AG09309 (cell line): ENCODE measurements around the gene TACR2.
"Not testable (repeated sequence)": the region's sequence is repeated elsewhere in the genome, so short reads cannot be mapped to it uniquely, and the experiment has no call there.

Experiments used
- DNase-seq: peaks from one replicate; pipeline ENCODE4 v3.0.0-alpha.2; 2010; ENCODE audit warnings: low read depth
- H3K4me3 ChIP-seq: 2 replicates; pipeline ENCODE4 v1.5.1; 2011; ENCODE audit warnings: mild to moderate bottlenecking, low read depth, low read length, moderate library complexity; ENCODE audit not compliant: control insufficient read depth
- TF ChIP-seq, protein P1 (sequence below): IDR thresholded peaks from 2 replicates; pipeline ENCODE4 v1.5.1; 2011; ENCODE audit warnings: mild to moderate bottlenecking, low read depth, low read length, inconsistent platforms; ENCODE audit not compliant: insufficient read depth, control insufficient read depth; ENCODE audit errors: missing control alignments

TACR2 gene

DNA sequence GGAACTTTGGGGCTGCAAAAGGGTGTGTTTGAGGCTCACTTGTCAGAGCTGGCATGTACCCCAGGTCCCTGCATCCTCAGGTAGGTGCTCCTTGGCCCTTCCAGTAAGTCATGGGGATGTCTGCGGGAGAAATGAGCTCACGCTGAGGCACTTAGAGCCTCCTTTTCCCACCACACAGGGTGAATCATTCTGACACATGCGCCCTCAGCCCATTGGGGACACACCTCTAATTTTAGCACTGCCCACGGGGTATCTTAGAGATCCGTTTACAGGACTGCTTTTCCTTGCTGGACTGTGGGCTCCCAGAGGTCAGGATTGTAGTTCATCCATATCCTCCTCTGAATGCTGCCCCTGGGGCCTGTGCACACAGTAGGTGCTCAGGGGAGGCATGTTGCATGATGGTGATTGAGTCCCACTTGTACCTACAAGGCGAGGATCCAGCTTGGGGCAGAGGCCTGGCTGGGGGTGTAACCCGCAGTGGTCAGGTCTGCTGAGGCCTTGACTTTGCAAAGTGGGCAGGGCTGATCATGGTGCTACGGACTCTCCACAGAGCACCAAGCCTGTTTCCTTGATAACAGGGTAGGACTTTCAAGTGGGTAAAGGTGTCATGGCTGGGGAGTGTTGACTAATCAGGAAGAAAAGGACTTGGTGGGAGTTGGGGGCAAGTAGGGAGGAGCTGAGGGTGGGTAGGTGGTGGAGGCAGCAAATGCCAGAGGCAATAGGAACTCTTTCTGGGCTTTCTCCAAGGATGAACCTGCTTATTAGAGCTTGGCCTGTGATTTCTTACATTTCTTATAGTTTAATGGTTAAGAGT, 40.4 kb upstream of the TACR2 start:
- TF ChIP-seq, protein P1, sequence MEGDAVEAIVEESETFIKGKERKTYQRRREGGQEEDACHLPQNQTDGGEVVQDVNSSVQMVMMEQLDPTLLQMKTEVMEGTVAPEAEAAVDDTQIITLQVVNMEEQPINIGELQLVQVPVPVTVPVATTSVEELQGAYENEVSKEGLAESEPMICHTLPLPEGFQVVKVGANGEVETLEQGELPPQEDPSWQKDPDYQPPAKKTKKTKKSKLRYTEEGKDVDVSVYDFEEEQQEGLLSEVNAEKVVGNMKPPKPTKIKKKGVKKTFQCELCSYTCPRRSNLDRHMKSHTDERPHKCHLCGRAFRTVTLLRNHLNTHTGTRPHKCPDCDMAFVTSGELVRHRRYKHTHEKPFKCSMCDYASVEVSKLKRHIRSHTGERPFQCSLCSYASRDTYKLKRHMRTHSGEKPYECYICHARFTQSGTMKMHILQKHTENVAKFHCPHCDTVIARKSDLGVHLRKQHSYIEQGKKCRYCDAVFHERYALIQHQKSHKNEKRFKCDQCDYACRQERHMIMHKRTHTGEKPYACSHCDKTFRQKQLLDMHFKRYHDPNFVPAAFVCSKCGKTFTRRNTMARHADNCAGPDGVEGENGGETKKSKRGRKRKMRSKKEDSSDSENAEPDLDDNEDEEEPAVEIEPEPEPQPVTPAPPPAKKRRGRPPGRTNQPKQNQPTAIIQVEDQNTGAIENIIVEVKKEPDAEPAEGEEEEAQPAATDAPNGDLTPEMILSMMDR: no peak
- H3K4me3 ChIP-seq: no peak overlapping the region
- no peak for DNase-seq

DNA sequence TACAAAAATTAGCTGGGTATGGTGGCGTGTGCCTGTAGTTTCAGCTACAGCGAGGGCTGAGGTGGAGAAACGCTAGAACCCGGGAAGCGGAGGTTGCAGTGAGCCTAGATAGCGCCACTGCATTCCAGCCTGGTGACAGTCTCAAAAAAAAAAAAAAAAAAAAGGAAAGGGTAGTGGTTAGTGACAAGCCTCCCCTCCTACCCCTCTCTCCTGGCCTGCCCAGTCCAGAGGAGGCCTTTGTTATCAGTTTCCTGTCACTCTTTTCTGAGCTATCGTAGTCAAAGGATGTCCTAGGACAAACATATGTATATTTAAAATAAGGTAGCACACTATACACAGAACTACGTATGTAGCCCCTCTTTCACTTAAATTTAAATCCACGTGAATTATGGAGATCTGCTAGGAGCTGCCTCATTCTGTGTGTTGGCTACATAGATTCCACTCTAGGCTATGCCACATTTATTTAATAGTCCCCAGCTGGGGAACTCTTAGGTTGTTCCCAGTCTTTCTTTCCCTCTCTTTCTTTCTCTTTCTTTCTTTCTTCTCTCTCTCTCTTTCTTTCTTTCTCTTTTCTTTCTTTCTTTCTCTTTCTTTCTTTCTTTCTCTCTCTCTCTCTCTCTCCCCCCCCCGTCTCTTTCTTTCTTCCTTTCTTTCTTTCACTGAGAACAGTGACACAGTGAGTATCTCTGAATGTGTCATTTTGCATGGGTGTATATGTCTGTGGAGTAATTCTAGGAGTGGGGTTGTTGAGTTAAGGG, 38.5 kb upstream of the TACR2 start:
- DNase-seq: no peak
- no peak overlapping the region for H3K4me3 ChIP-seq
- TF ChIP-seq, protein P1: no peak

DNA sequence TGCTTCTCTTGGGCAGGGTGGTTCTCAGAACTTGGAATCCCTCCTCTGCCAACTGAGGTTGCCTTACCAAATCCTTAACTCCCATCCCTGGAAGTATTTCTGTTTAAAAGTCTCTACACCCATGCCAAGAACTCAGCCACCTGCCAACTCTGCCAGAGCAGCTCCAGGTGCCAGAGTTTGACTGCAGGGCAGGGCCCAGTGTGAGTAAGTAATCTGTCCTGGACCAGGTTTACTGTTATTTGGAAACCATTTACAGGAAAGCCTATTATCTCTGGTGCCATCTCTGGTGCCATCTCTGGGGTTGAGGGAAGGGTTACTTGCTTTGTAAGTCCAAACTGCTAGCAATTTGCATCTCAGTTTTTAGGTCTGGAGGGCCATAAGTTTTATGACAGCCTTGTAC, 37.1 kb upstream of the TACR2 start:
- TF ChIP-seq, protein P1: no peak
- H3K4me3 ChIP-seq: no peak overlapping the region
- DNase-seq: no peak

DNA sequence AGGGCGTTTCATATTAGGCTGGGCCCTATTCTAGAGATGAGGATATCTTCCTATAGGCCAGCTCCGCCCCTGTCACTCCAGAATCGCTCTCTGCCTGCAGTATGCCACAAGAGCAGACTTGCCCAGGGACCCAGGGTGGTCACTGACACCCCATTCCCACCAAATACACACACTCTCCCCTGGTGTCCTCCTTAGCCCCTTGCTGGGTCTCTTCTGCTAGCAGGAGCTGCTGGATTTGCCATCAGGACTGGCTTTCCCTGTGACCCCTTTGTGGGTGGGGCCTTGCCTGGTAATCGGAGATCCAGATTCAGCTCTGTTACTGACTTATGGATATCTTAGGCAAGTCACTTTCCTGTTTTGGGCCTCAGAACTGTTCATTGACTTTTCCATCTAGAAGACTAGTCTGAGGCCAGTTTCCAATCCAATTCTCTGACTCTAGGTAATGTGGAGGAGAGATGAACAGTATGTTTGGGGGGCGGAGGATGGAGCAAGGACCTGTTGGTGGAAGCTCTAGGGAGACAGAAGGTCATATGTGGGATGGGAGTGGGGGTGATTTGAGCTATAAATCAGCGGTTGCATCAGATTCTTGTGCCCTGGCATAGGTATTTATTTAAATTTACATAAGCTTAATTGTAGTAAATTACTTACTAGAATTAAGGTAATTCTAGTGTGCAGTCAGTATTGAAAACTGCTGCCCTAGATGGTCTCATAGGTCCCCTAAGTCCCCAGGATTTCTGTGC, 36.1 kb upstream of the TACR2 start:
- no peak overlapping the region for H3K4me3 ChIP-seq
- TF ChIP-seq, protein P1: no peak
- no peak for DNase-seq

DNA sequence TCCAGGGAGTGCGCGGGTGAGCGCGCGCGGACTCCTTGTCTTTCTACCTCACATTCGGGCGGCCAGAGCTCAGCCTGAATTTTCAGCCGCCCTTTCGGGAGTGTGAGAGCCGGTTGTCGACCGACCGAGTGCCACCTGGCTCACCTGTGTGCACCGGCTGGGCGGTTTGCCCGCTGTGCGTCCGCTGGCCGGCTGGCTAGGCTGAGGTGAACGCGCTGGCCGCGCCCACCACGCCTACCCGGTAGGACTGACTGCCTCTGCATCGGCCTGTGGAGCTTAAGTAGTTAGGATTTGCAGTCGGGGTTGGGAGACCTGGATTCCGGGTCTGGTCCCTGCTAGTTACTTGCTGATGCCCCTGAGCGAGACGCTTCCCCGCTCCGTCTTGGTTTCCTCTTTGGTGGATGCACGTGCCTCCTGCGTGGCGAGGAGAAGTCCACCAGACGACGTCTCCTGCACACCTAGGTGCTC, 35.1 kb upstream of the TACR2 start:
- peak overlapping the region; percentile 45 for H3K4me3 ChIP-seq
- TF ChIP-seq, protein P1: no peak
- DNase-seq: no peak

DNA sequence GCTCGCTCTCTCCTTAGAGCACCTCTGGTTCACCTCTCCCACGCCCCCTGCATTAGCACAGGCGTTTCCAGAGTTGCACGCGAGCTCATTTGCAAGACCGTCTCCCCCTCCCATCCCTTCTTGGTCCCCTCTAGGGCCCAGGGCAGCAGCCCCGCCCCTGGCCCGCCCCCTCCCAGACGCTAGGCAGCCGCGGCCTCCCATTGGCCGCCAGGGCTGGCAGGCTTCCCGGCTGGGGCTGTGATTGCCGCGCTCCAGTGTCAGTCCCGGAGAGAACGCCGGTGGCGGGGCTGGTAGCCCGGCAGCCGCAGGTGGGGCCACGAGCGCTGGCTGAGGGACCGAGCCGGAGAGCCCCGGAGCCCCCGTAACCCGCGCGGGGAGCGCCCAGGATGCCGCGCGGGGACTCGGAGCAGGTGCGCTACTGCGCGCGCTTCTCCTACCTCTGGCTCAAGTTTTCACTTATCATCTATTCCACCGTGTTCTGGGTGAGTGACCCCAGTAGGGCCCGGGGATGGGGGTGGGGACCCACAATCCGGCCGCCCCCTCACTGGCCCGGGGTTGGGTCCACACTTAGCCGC, 34.6 kb upstream of the TACR2 start, which contains the start of gene TSPAN15:
TSPAN15 (plus strand) TSS at position 257 of the 575 bp plus-strand sequence; CDS start at position 387, 130 bp downstream.
- peak within 1 kb of the TSS; percentile 45 for H3K4me3 ChIP-seq
- no peak for DNase-seq

DNA sequence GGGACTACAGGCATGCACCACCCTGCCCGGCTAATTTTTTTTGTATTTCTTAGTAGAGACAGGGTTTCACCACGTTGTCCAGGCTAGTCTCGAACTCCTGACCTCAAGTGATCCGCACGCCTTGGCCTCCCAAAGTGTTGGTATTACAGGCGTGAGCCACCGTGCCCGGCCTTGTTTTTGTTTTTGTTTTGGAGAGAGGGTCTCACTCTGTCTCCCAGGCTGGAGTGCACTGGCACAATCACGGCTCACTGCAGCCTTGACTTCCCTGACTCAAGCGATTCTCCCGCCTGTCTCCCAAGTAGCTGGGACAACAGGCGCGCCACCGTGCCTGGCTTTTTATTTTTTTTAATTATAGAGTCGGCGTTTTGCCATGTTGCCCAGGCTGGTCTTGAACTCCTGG, 33.7 kb upstream of the TACR2 start:
- not testable (repeated sequence) for DNase-seq

More for the DNA sequence above, 34.6 kb upstream of the TACR2 start, which contains the start of gene TSPAN15:
- TF ChIP-seq, protein P1: no peak

More for the DNA sequence above, 33.7 kb upstream of the TACR2 start:
- not testable (repeated sequence) for H3K4me3 ChIP-seq
